CD4-positive, alpha-beta T cell treated with Interleukin-15 for 1 hour (primary cell): ENCODE measurements around the gene ZC3H4.

Experiments used
- DNase-seq: peaks from one replicate; pipeline ENCODE4 v3.0.0-alpha.2; 2020

ZC3H4 gene

GRCh38 chr19:47018923-47019322 is 94.7 kb downstream of the ZC3H4 start:
- DNase-seq: no peak
